Measurements from ENCODE around the gene NRIP1.
"Not testable (repeated sequence)": the region's sequence is repeated elsewhere in the genome, so short reads cannot be mapped to it uniquely, and the experiment has no call there.

The NRIP1 gene

GRCh38 chr21:15037095-15037899, 27.5 kb downstream of the NRIP1 start:
- in situ Hi-C loops (cut with HindIII; ENCODE audit: low sequenced_read_pairs) = no loop called here
- no peak for DNase-seq (ENCODE audit: low read depth)
- TF ChIP-seq CTCF (IDR thresholded peaks at IDR 0.05; ENCODE audit: low read depth, low read length, missing control alignments) = no peak
- H3K4me3 ChIP-seq (ENCODE audit: low read depth, low read length) = no peak overlapping the region

GRCh38 chr21:15036189-15036588, 28.6 kb downstream of the NRIP1 start:
- no peak overlapping the region for H3K4me3 ChIP-seq (ENCODE audit: low read depth, low read length)
- TF ChIP-seq CTCF (IDR thresholded peaks at IDR 0.05; ENCODE audit: low read depth, low read length, missing control alignments) = no peak
- in situ Hi-C loops (cut with HindIII; ENCODE audit: low sequenced_read_pairs) = no loop called here
- no peak for DNase-seq (ENCODE audit: low read depth)

GRCh38 chr21:15034126-15034853, 30.5 kb downstream of the NRIP1 start:
- no peak overlapping the region for H3K4me3 ChIP-seq (ENCODE audit: low read depth, low read length)
- TF ChIP-seq CTCF (IDR thresholded peaks at IDR 0.05; ENCODE audit: low read depth, low read length, missing control alignments) = no peak
- DNase-seq (ENCODE audit: low read depth) = peak; percentile 53
- in situ Hi-C loops (cut with HindIII; ENCODE audit: low sequenced_read_pairs) = no loop called here

GRCh38 chr21:15031790-15032357, 32.9 kb downstream of the NRIP1 start:
- no peak for DNase-seq (ENCODE audit: low read depth)
- H3K4me3 ChIP-seq (ENCODE audit: low read depth, low read length) = no peak overlapping the region
- in situ Hi-C loops (cut with HindIII; ENCODE audit: low sequenced_read_pairs) = no loop called here
- no peak for TF ChIP-seq CTCF (IDR thresholded peaks at IDR 0.05; ENCODE audit: low read depth, low read length, missing control alignments)

- DNase-seq (ENCODE audit: low read depth); H3K4me3 ChIP-seq (ENCODE audit: low read depth, low read length); in situ Hi-C loops (cut with HindIII; ENCODE audit: low sequenced_read_pairs): not testable (repeated sequence)
Measured at GRCh38 chr21:15031362-15031761, 33.4 kb downstream of the NRIP1 start.

- DNase-seq (ENCODE audit: low read depth); in situ Hi-C loops (cut with HindIII; ENCODE audit: low sequenced_read_pairs); H3K4me3 ChIP-seq (ENCODE audit: low read depth, low read length): not testable (repeated sequence)
Measured at GRCh38 chr21:15030861-15031260, 33.9 kb downstream of the NRIP1 start.

GRCh38 chr21:15029077-15029476, 35.7 kb downstream of the NRIP1 start:
- no peak for TF ChIP-seq CTCF (IDR thresholded peaks at IDR 0.05; ENCODE audit: low read depth, low read length, missing control alignments)
- in situ Hi-C loops (cut with HindIII; ENCODE audit: low sequenced_read_pairs) = no loop called here

More at GRCh38 chr21:15029077-15029476, 35.7 kb downstream of the NRIP1 start:
- no peak overlapping the region for H3K4me3 ChIP-seq (ENCODE audit: low read depth, low read length)
- DNase-seq (ENCODE audit: low read depth) = no peak

All from astrocyte of the cerebellum (primary cell).